ENCODE results near the gene PRR15L. TPM values are rescaled to one million over a fixed set of nuclear protein-coding genes. Genes with fewer than 3 reads are reported as not detected.

The PRR15L gene
- total and polyA plus RNA-seq, 2 experiments from 2014 or later = 0.57 TPM; not detected in 1

DNA sequence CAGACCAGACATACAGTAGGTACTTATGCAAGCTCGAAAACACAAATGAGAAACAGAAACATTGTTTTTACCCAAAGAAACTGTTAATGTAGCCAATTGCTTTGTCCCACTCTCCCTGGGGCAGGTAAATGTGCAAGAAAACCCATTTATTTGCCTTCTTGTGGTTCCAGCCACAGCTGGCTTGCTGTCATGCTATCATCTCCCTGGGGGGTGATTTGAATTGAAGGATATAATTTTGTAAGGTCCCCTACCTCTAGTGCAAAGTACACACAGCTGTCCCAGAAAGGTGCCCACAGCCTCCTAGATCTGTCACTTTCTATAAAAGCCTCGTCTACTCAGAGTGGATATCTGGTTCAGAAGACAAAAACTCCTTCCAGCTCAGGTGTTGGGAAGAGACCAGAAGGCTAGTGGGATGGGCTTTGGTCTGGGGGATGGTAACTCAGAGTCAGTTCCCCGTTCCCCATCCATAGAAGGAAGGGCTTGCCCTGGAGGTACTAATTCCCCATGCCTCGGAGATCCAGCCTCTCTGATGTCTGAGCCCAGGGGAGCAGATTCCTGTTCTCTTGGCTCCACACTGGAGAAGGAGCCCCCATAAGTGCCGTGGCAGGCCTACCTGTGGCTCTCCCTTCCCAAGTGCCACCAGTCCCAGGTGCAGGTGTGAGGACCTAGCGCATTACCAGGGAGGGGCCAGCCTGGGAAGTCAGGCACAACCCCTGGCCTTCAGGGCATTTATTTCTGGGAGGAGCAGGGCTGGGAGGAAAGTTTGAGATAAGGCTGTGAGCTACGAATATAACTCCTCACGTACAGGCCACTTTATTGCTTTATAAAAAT, 2.4 kb upstream of the PRR15L start:
- no peak for ATAC-seq
- Histone ChIP-seq H2AFZ (no peak overlapping the region), H3K27me3 (ENCODE audit: insufficient read depth) (no peaks in the 10 kb centered on the region), H3K4me2 (no peak overlapping the region), H3K36me3 (ENCODE audit: insufficient read depth) (no peaks in the 10 kb centered on the region), H3K4me3 (no peak overlapping the region), H3F3A (replicated peaks; ENCODE audit: low read depth) (no peaks in the 10 kb centered on the region), H4K20me1 (replicated peaks; ENCODE audit: insufficient read depth) (no peaks in the 10 kb centered on the region), H3K4me1 (ENCODE audit: insufficient read depth) (peaks cover 21% of the 10 kb centered on the region), H3K9me2 (ENCODE audit: insufficient read depth) (no peaks in the 10 kb centered on the region), H3K79me2 (replicated peaks; ENCODE audit: insufficient read depth) (no peaks in the 10 kb centered on the region), H3K27ac (ENCODE audit: low read depth) (no peak overlapping the region)
- Mint-ChIP-seq H3K4me3 (no peak overlapping the region), H3K4me1 (peaks cover 36% of the 10 kb centered on the region), H3K36me3 (ENCODE audit: low read depth) (no peaks in the 10 kb centered on the region), H3K9me3 (peaks cover 2% of the 10 kb centered on the region; the same call in 1 of the 3 replicates), H3K27ac (no peak overlapping the region), H3K27me3 (ENCODE audit: insufficient read depth, low read depth, poor library complexity) (peaks cover 6% of the 10 kb centered on the region)
- TF ChIP-seq STAT1 (IDR thresholded peaks at IDR 0.05; ENCODE audit: unreplicated experiment) (no peak), NANOG (IDR thresholded peaks at IDR 0.05; ENCODE audit: borderline replicate concordance) (no peak), POLR2AphosphoS5 (IDR thresholded peaks at IDR 0.05; ENCODE audit: low read depth) (no peak), ZNF114 (CRISPR knock-in tag; IDR thresholded peaks at IDR 0.05) (no peak), EZH2phosphoT487 (IDR thresholded peaks at IDR 0.05; ENCODE audit: unreplicated experiment) (no peak), JUNB (IDR thresholded peaks at IDR 0.05; ENCODE audit: unreplicated experiment) (no peak)
- TF ChIP-seq, protein P1, sequence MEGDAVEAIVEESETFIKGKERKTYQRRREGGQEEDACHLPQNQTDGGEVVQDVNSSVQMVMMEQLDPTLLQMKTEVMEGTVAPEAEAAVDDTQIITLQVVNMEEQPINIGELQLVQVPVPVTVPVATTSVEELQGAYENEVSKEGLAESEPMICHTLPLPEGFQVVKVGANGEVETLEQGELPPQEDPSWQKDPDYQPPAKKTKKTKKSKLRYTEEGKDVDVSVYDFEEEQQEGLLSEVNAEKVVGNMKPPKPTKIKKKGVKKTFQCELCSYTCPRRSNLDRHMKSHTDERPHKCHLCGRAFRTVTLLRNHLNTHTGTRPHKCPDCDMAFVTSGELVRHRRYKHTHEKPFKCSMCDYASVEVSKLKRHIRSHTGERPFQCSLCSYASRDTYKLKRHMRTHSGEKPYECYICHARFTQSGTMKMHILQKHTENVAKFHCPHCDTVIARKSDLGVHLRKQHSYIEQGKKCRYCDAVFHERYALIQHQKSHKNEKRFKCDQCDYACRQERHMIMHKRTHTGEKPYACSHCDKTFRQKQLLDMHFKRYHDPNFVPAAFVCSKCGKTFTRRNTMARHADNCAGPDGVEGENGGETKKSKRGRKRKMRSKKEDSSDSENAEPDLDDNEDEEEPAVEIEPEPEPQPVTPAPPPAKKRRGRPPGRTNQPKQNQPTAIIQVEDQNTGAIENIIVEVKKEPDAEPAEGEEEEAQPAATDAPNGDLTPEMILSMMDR (conservative IDR thresholded peaks at IDR 0.05; ENCODE audit: low read depth in 2 of 2) = no peak
- DNase-seq (ENCODE audit: low spot score) = no peak

DNA sequence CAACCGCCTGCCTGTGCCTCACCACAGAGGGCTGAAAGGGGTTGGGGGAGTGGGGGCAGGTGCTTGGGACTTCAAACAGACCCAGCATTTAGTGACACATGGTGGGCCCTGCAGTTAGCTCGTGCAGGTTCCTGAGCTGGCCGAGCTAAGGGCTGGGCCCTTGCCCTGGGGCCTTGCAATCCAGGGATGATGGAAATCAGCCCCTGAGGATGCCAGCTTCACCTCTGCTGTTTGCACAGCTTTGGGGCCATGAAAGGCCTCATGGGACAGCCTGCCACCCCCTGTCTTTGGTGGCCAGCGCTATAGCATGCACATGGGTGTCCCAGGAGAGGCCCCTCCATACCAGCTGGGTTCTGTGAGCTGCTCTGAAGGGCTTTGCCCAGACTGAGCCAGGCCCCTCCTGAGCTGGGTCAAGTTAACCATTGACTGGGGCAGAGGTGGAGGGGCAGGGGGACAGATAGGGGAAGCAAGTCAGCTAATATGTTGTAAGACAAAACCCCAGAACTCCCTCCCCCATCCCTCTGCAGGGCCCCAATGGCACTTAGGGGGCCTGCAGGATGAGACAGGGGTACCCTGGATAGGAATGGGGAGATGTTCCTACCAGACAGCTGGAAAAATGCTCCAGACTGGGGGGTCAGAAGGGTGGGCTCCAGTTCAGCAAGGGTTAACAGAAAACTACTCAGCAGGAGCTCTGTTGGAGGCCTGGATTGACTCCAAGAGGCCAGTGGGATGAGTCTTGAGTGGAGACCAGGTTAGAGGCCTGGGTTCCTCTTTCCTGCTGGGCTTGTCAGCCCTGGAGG, 692 bp downstream of the PRR15L start:
- Histone ChIP-seq H3K4me1 (ENCODE audit: insufficient read depth) (peaks cover 21% of the 10 kb centered on the region), H3K9me2 (ENCODE audit: insufficient read depth) (no peaks in the 10 kb centered on the region), H3K36me3 (ENCODE audit: insufficient read depth) (no peaks in the 10 kb centered on the region), H3K27me3 (ENCODE audit: insufficient read depth) (no peaks in the 10 kb centered on the region), H3F3A (replicated peaks; ENCODE audit: low read depth) (no peaks in the 10 kb centered on the region), H2AFZ (peak overlapping the region; percentile 95), H3K27ac (ENCODE audit: low read depth) (no peak overlapping the region), H4K20me1 (replicated peaks; ENCODE audit: insufficient read depth) (no peaks in the 10 kb centered on the region), H3K79me2 (replicated peaks; ENCODE audit: insufficient read depth) (no peaks in the 10 kb centered on the region), H3K4me3 (peak overlapping the region; percentile 44; the same call in 1 of the 2 replicates), H3K4me2 (peak overlapping the region; percentile 77)
- DNase-seq (ENCODE audit: low spot score) (no peak), ATAC-seq (no peak)
- Mint-ChIP-seq H3K36me3 (ENCODE audit: low read depth) (no peaks in the 10 kb centered on the region; the same call in 2 of the 3 replicates), H3K27me3 (ENCODE audit: insufficient read depth, low read depth, poor library complexity) (peaks cover 5% of the 10 kb centered on the region), H3K27ac (no peak overlapping the region), H3K9me3 (no peaks in the 10 kb centered on the region), H3K4me1 (peaks cover 40% of the 10 kb centered on the region), H3K4me3 (peak overlapping the region; percentile 63; the same call in 2 of the 3 replicates)
- TF ChIP-seq ZNF331 (CRISPR knock-in tag; IDR thresholded peaks at IDR 0.05; ENCODE audit: low read depth) = no peak
- no peak for TF ChIP-seq CREB1 (CRISPR knock-in tag; IDR thresholded peaks at IDR 0.05; ENCODE audit: low read depth)
- no peak for TF ChIP-seq EZH2 (IDR thresholded peaks at IDR 0.05; ENCODE audit: low read depth, unreplicated experiment)
- TF ChIP-seq EZH2phosphoT487 (IDR thresholded peaks at IDR 0.05; ENCODE audit: unreplicated experiment) = no peak
- no peak for TF ChIP-seq JUNB (IDR thresholded peaks at IDR 0.05; ENCODE audit: unreplicated experiment)
- TF ChIP-seq, protein P2, sequence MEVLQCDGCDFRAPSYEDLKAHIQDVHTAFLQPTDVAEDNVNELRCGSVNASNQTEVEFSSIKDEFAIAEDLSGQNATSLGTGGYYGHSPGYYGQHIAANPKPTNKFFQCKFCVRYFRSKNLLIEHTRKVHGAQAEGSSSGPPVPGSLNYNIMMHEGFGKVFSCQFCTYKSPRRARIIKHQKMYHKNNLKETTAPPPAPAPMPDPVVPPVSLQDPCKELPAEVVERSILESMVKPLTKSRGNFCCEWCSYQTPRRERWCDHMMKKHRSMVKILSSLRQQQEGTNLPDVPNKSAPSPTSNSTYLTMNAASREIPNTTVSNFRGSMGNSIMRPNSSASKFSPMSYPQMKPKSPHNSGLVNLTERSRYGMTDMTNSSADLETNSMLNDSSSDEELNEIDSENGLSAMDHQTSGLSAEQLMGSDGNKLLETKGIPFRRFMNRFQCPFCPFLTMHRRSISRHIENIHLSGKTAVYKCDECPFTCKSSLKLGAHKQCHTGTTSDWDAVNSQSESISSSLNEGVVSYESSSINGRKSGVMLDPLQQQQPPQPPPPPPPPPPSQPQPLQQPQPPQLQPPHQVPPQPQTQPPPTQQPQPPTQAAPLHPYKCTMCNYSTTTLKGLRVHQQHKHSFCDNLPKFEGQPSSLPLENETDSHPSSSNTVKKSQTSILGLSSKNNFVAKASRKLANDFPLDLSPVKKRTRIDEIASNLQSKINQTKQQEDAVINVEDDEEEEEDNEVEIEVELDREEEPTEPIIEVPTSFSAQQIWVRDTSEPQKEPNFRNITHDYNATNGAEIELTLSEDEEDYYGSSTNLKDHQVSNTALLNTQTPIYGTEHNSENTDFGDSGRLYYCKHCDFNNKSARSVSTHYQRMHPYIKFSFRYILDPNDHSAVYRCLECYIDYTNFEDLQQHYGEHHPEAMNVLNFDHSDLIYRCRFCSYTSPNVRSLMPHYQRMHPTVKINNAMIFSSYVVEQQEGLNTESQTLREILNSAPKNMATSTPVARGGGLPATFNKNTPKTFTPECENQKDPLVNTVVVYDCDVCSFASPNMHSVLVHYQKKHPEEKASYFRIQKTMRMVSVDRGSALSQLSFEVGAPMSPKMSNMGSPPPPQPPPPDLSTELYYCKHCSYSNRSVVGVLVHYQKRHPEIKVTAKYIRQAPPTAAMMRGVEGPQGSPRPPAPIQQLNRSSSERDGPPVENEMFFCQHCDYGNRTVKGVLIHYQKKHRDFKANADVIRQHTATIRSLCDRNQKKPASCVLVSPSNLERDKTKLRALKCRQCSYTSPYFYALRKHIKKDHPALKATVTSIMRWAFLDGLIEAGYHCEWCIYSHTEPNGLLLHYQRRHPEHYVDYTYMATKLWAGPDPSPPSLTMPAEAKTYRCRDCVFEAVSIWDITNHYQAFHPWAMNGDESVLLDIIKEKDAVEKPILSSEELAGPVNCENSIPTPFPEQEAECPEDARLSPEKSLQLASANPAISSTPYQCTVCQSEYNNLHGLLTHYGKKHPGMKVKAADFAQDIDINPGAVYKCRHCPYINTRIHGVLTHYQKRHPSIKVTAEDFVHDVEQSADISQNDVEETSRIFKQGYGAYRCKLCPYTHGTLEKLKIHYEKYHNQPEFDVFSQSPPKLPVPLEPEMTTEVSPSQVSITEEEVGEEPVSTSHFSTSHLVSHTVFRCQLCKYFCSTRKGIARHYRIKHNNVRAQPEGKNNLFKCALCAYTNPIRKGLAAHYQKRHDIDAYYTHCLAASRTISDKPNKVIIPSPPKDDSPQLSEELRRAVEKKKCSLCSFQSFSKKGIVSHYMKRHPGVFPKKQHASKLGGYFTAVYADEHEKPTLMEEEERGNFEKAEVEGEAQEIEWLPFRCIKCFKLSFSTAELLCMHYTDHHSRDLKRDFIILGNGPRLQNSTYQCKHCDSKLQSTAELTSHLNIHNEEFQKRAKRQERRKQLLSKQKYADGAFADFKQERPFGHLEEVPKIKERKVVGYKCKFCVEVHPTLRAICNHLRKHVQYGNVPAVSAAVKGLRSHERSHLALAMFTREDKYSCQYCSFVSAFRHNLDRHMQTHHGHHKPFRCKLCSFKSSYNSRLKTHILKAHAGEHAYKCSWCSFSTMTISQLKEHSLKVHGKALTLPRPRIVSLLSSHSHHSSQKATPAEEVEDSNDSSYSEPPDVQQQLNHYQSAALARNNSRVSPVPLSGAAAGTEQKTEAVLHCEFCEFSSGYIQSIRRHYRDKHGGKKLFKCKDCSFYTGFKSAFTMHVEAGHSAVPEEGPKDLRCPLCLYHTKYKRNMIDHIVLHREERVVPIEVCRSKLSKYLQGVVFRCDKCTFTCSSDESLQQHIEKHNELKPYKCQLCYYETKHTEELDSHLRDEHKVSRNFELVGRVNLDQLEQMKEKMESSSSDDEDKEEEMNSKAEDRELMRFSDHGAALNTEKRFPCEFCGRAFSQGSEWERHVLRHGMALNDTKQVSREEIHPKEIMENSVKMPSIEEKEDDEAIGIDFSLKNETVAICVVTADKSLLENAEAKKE (CRISPR knock-in tag; IDR thresholded peaks at IDR 0.05) = no peak
- no peak for TF ChIP-seq NANOG (IDR thresholded peaks at IDR 0.05; ENCODE audit: borderline replicate concordance)
- TF ChIP-seq STAT1 (IDR thresholded peaks at IDR 0.05; ENCODE audit: unreplicated experiment) = no peak
- no peak for TF ChIP-seq ZNF114 (CRISPR knock-in tag; IDR thresholded peaks at IDR 0.05)
- no peak for TF ChIP-seq POLR2AphosphoS5 (IDR thresholded peaks at IDR 0.05; ENCODE audit: low read depth)
